Astrocyte (in vitro differentiated cells and primary cell): ENCODE data around the gene TRIM56.

Experiments used
- CTCF ChIP-seq: IDR thresholded peaks from 2 replicates; pipeline ENCODE4 v1.5.1; 2011; ENCODE audit warnings: low read depth, mild to moderate bottlenecking, inconsistent platforms, low read length, moderate library complexity; ENCODE audit not compliant: insufficient read depth
- EZH2 ChIP-seq: IDR thresholded peaks from 2 replicates; pipeline ENCODE4 v1.6.1; 2012; ENCODE audit warnings: mild to moderate bottlenecking, low read length, inconsistent platforms; ENCODE audit not compliant: insufficient read depth

- no peak for TF ChIP-seq CTCF
- no peak for TF ChIP-seq EZH2
Observed at GRCh38 chr7:101102026-101102425, 16.7 kb downstream of the TRIM56 start.
